Left hindlimb (tissue), 1 donor: ENCODE measurements around the gene GDI1.
A peak's percentile ranks its signal among the peaks of the same experiment; 100 is the strongest.

Source experiments
- DNase-seq: peaks from one replicate; pipeline ENCODE4 v3.0.0-alpha.2; 2018

GDI1 gene

GRCh38 chrX:154409222-154409871 lies 27.6 kb upstream of the GDI1 start, which contains the start of gene DNASE1L1:
TSS of gene DNASE1L1 (minus strand) at chrX:154409254. CDS start at chrX:154405568, 3,686 bp downstream.
- DNase-seq, result peak; percentile 82

- DNase-seq, result peak; percentile 64
Observed at GRCh38 chrX:154411981-154412340, 25.0 kb upstream of the GDI1 start.

GRCh38 chrX:154412468-154412867 lies 24.5 kb upstream of the GDI1 start:
- no peak for DNase-seq

- no peak for DNase-seq
Observed at GRCh38 chrX:154413142-154413541, 23.8 kb upstream of the GDI1 start.

GRCh38 chrX:154417157-154417556 lies 19.8 kb upstream of the GDI1 start:
- no peak for DNase-seq

GRCh38 chrX:154419189-154419588 lies 17.8 kb upstream of the GDI1 start:
- DNase-seq, result no peak

- no peak for DNase-seq
Observed at GRCh38 chrX:154419688-154420401, 17.1 kb upstream of the GDI1 start.

- no peak for DNase-seq
Observed at GRCh38 chrX:154420402-154420756, 16.6 kb upstream of the GDI1 start.

- peak; percentile 16 for DNase-seq
Observed at GRCh38 chrX:154426916-154427770, 9.8 kb upstream of the GDI1 start.

GRCh38 chrX:154428176-154429171 lies 8.5 kb upstream of the GDI1 start, which contains the start of gene ATP6AP1:
TSS of gene ATP6AP1 (plus strand) at chrX:154428677. CDS start at chrX:154428693, 16 bp downstream.
- DNase-seq, result peak; percentile 95

GRCh38 chrX:154429711-154430110 lies 7.2 kb upstream of the GDI1 start:
- peak; percentile 12 for DNase-seq

GRCh38 chrX:154430479-154430878 lies 6.5 kb upstream of the GDI1 start:
- no peak for DNase-seq

GRCh38 chrX:154430916-154431315 lies 6.0 kb upstream of the GDI1 start:
- DNase-seq, result no peak

- DNase-seq, result no peak
Observed at GRCh38 chrX:154431341-154431740, 5.6 kb upstream of the GDI1 start.

- DNase-seq, result no peak
Observed at GRCh38 chrX:154432210-154432609, 4.7 kb upstream of the GDI1 start.

- DNase-seq, result no peak
Observed at GRCh38 chrX:154433605-154434004, 3.3 kb upstream of the GDI1 start.

GRCh38 chrX:154434394-154435168 lies 2.4 kb upstream of the GDI1 start:
- no peak for DNase-seq

GRCh38 chrX:154435171-154435733 lies 1.7 kb upstream of the GDI1 start:
- no peak for DNase-seq

- no peak for DNase-seq
Observed at GRCh38 chrX:154436374-154436982, 476 bp upstream of the GDI1 start.
